Activated naive CD4-positive, alpha-beta T cell treated with anti-CD3 and anti-CD28 coated beads for 36 hours (primary cell): Measurements from ENCODE around the gene CHAD. TPM values are rescaled to one million over a fixed set of nuclear protein-coding genes. Genes with fewer than 3 reads are reported as not detected.

Experiments used
- CTCF ChIA-PET: fragments of 350-600 bp; sonication (Branson Sonifier 250); formaldehyde crosslinking; loops from one replicate; lab custom pipeline; 2021; ENCODE audit warnings: antibody characterized with exemption; lab: Charles Lee
- DNase-seq: peaks from one replicate; pipeline ENCODE4 v3.0.0-alpha.2; 2020
- H3K27ac Mint-ChIP-seq: one replicate; pipeline ENCODE4 v1.8.0; 2021; ENCODE audit warnings: mild to moderate bottlenecking, mixed read lengths
- H3K27me3 Mint-ChIP-seq: one replicate; pipeline ENCODE4 v1.8.0; 2021; ENCODE audit warnings: low read depth, mixed read lengths
- H3K36me3 Mint-ChIP-seq: one replicate; pipeline ENCODE4 v1.8.0; 2021; ENCODE audit warnings: low read depth, mixed read lengths
- H3K4me1 Mint-ChIP-seq: one replicate; pipeline ENCODE4 v1.8.0; 2021; ENCODE audit warnings: low read depth, mixed read lengths
- H3K4me3 Mint-ChIP-seq: one replicate; pipeline ENCODE4 v1.8.0; 2021; ENCODE audit warnings: mild to moderate bottlenecking, moderate library complexity, mixed read lengths
- H3K9me3 Mint-ChIP-seq: one replicate; pipeline ENCODE4 v1.8.0; 2021; ENCODE audit warnings: mixed read lengths
- intact Hi-C: fragments of 100-400 bp; cut with micrococcal nuclease; formaldehyde crosslinking; loops from one replicate; pipeline ENCODE4 v1.15.1; 2023
- total RNA-seq, 2 experiments: library from RNA; stranded (reverse); gene quantifications; one replicate each; pipeline ENCODE4 v1.2.3, GENCODE V29; 2021

Gene CHAD, protein sequence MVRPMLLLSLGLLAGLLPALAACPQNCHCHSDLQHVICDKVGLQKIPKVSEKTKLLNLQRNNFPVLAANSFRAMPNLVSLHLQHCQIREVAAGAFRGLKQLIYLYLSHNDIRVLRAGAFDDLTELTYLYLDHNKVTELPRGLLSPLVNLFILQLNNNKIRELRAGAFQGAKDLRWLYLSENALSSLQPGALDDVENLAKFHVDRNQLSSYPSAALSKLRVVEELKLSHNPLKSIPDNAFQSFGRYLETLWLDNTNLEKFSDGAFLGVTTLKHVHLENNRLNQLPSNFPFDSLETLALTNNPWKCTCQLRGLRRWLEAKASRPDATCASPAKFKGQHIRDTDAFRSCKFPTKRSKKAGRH
- total RNA-seq: not detected

DNA sequence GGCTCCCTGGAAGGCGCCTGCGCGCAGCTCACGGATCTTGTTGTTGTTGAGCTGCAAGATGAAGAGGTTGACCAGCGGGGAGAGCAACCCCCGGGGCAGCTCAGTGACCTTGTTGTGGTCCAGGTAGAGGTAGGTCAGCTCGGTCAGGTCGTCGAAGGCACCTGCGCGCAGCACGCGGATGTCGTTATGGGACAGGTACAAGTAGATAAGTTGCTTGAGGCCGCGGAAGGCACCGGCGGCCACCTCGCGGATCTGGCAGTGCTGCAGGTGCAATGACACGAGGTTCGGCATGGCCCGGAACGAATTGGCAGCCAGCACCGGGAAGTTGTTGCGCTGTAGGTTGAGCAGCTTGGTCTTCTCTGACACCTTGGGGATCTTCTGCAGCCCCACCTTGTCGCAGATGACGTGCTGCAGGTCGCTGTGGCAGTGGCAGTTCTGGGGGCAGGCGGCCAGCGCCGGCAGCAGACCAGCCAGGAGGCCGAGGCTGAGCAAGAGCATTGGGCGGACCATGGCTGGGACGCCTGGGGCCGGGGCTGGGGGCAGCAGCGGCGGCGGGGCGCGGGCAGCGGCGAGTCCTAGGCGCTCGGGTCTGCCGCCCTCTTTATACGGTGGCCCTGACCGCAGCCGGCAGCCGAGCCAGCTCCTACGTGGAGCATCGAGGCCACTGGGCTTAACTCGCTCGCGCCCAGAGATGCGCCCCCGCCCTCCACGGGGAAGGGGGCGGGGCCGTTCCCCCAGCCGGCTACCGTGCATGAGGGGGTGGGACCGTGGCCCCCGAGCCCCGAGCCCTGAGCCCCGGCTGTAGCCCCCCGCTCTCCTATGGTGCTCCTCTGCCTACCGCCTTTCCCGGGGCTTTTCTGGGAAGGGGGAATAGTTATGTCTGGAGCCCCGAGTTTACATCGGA lies at the start of gene CHAD:
Gene CHAD (minus strand): TSS at position 577 of the 904 bp plus-strand sequence. CDS start 67 bp downstream, at position 510.
- no peak within 1 kb of the TSS for H3K27ac Mint-ChIP-seq
- intact Hi-C loops: no loop called here
- peaks cover 14% of the 10 kb centered on the region for H3K27me3 Mint-ChIP-seq
- H3K4me1 Mint-ChIP-seq: peaks cover 6% of the 10 kb centered on the region
- peaks cover 1% of the 10 kb centered on the region for H3K36me3 Mint-ChIP-seq
- H3K9me3 Mint-ChIP-seq: no peaks in the 10 kb centered on the region
- no peak for DNase-seq
- H3K4me3 Mint-ChIP-seq: no peak within 1 kb of the TSS
- CTCF ChIA-PET: interaction anchor here (0.6 to 0.8 kb wide), 2 partner anchors 14 to 33 kb away, joined by 3 read pairs; no protein-coding TSS in a partner anchor

DNA sequence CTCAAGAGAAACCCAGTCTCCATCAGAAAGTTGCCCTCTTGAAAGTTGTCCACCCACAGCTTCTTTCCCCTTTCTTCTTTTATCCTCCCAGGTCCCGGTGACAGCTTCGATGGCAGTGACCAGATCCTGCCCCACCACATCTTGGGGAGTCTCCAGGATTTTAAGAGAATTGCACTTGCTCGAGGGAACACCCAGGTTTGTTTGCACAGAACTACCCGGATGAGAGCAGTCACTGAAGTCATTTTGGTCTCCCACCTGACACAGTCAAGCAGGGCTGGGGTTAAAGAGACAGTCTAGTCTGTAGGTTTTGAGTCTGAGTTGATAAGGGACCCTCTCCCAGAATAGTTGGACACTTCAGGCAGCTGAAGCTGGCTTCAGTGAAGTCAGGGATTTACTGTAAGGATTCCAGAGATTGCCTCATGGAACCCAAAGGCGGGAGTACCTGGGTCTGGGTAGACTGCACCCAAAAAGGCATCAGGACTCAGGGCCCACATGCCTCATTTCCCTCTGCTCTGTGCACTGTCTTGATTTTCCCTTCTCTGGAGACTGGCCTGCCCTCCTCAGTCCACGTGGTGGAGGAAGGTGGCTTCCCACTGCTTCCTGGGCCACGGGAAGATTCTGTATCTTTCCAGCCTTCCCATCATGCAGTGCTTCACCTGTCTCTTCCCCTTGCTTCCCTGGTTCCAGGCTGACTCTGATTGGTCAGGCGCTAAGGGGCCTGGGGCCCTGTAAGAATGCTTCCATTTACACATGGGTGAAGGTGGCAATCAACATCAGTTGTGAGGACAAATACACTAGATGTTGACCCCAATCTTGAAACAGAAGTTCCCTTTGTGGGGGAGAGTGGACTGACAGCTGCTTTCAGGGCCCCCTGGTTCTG lies 49.1 kb upstream of the CHAD start:
- Mint-ChIP-seq H3K4me3 (no peak overlapping the region), H3K36me3 (no peaks in the 10 kb centered on the region), H3K9me3 (no peaks in the 10 kb centered on the region), H3K4me1 (peaks cover 12% of the 10 kb centered on the region), H3K27me3 (no peaks in the 10 kb centered on the region), H3K27ac (no peak overlapping the region)
- CTCF ChIA-PET: no interaction called here
- DNase-seq: no peak
- intact Hi-C loops: no loop called here

DNA sequence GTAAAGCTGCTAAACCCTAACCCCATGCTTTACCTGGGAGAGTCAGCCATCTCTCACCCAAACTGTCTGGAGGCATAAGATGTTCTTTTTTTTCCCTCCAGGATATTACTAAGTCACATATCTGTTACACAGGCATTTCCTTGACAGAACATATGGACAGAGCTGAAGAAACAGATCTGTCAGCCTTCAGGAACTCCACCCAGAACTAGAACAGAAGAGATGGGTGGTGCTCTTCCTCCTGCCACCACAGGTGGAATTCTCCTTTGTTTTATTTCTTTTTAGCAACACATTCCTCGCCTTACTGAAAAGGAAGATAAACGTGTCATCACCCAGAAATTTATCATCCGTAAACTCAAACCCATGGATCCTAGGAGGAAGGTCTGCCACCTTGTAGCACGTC lies 48.3 kb upstream of the CHAD start:
- H3K9me3 Mint-ChIP-seq: no peaks in the 10 kb centered on the region
- no peak overlapping the region for H3K4me3 Mint-ChIP-seq
- no peak for DNase-seq
- intact Hi-C loops: no loop called here
- no peaks in the 10 kb centered on the region for H3K36me3 Mint-ChIP-seq
- H3K27ac Mint-ChIP-seq: no peak overlapping the region
- peaks cover 17% of the 10 kb centered on the region for H3K4me1 Mint-ChIP-seq
- no peaks in the 10 kb centered on the region for H3K27me3 Mint-ChIP-seq
- CTCF ChIA-PET: interaction anchor here (2.2 kb wide), 1 partner anchor 14 kb away, joined by 6 read pairs; no protein-coding TSS in a partner anchor

DNA sequence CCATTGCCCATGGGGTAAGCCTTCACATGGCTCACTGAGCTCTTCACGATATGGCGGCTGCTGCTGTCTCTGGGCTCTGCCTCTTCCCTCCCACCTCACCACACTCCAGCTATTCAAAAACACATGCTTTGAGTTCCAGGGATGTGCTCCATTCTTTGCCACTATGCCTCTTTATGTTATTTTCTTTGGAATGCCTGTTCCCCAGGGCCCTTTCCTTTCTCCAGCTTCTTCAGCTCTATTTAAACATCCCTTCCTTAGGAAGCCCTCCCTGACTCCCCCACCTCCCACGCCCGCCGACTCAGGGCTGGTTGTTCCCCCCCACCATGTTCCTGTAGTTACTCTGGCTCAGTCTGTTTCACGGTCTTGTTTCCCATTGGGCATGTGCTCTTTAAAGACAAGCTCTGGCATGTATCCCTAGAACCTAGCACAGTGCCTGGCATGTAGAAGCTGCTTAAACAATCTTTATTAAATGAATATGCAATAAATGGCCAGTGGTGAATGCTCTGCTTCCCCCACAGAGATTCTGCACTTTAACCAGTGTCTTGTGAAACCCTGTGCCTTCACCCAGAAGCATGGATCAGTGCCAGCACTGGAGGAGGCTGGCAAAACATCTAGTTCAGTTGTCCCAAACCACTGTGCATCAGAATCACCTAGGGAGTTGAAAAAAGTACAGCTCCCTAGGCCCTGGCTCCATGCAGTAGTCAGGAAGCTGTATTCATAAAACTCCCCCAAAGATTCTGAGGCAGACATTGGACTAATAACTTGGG lies 46.4 kb upstream of the CHAD start:
- intact Hi-C loops: no loop called here
- no peaks in the 10 kb centered on the region for H3K9me3 Mint-ChIP-seq
- CTCF ChIA-PET: interaction anchor here (1.0 to 2.2 kb wide), 2 partner anchors 11 to 16 kb away, joined by 3 to 6 read pairs; no protein-coding TSS in a partner anchor

DNA sequence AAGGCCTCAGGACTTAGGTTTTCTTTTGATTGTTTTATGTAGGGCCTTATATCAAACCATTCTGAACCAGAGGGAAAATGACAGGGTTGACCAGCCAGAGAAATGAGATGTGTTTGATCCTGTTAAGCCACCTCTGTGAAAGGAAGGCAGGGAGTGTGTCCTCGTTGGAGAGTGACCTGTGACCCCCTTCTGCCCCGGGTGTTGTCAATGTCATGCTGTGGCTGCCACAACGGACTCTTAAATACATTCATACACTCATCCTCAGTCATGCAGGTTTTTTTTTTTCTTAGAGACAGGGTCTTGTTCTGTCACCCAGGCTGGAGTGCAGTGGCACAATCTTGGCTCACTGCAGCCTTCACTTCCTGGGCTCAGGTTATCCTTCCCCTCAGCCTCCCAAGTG lies 45.7 kb upstream of the CHAD start:
- CTCF ChIA-PET: no interaction called here
- no peak for DNase-seq
- Mint-ChIP-seq H3K4me3 (no peak overlapping the region), H3K4me1 (peaks cover 38% of the 10 kb centered on the region), H3K9me3 (no peaks in the 10 kb centered on the region), H3K27me3 (no peaks in the 10 kb centered on the region), H3K27ac (no peak overlapping the region), H3K36me3 (no peaks in the 10 kb centered on the region)
- intact Hi-C loops: no loop called here

More for the DNA sequence above, 46.4 kb upstream of the CHAD start:
- H3K4me1 Mint-ChIP-seq: peaks cover 33% of the 10 kb centered on the region
- no peaks in the 10 kb centered on the region for H3K27me3 Mint-ChIP-seq
- no peaks in the 10 kb centered on the region for H3K36me3 Mint-ChIP-seq
- DNase-seq: no peak
- no peak overlapping the region for H3K4me3 Mint-ChIP-seq
- no peak overlapping the region for H3K27ac Mint-ChIP-seq

DNA sequence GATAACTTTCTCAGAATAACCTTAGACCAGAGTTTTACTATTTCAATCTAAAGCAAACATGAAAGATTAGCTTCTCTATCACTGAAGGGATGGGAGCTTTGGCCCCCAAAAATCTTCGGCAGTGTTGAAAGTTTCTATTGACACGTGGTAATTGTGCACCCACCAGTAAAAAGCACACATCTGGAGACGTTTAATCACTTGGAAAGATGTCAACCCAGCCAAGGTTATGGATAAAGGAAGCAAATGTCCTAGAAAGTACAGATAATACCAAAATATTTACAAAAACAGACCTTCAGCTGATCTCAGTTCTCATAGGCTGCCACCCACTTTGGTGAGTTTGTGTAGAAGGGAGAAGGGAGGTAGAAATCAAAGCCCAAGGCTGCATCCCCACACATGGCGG lies 44.8 kb upstream of the CHAD start:
- H3K4me1 Mint-ChIP-seq: peaks cover 46% of the 10 kb centered on the region
- H3K9me3 Mint-ChIP-seq: no peaks in the 10 kb centered on the region
- no peak overlapping the region for H3K4me3 Mint-ChIP-seq
- H3K27me3 Mint-ChIP-seq: no peaks in the 10 kb centered on the region
- no peak for DNase-seq
- H3K27ac Mint-ChIP-seq: no peak overlapping the region
- CTCF ChIA-PET: no interaction called here
- intact Hi-C loops: no loop called here
- H3K36me3 Mint-ChIP-seq: no peaks in the 10 kb centered on the region

DNA sequence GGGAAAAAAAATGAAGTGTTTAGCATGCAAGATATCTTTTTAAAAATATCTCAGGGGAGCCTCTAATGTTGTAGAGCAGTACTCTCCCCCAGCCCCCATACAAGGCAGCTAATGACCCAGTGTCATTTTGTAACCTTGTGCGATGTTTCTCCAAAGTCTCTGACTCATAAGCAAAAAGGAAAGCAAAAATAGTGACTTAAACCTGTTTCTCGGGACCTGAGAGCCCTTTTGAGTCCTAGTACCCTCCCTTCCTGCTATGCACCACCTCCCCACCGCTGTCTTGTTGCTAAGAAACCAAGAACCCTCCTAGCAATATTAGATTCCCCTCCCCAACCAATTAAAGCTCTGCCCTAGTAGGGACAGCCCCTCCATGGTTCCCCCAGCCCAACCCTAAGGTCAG lies 42.4 kb upstream of the CHAD start:
- no peaks in the 10 kb centered on the region for H3K9me3 Mint-ChIP-seq
- no peaks in the 10 kb centered on the region for H3K36me3 Mint-ChIP-seq
- H3K4me3 Mint-ChIP-seq: no peak overlapping the region
- peaks cover 38% of the 10 kb centered on the region for H3K4me1 Mint-ChIP-seq
- DNase-seq: peak; percentile 80
- intact Hi-C loops: loop anchor here (1.0 to 2.0 kb wide), 7 partner anchors 24 to 610 kb away; partner anchors contain the start of genes RSAD1, SPAG9 and XYLT2
- peak overlapping the region; percentile 68 for H3K27ac Mint-ChIP-seq
- CTCF ChIA-PET: interaction anchor here (0.7 to 2.5 kb wide), 8 partner anchors 10 to 116 kb away, joined by 3 to 14 read pairs (median 3); no protein-coding TSS in a partner anchor
- H3K27me3 Mint-ChIP-seq: no peaks in the 10 kb centered on the region

DNA sequence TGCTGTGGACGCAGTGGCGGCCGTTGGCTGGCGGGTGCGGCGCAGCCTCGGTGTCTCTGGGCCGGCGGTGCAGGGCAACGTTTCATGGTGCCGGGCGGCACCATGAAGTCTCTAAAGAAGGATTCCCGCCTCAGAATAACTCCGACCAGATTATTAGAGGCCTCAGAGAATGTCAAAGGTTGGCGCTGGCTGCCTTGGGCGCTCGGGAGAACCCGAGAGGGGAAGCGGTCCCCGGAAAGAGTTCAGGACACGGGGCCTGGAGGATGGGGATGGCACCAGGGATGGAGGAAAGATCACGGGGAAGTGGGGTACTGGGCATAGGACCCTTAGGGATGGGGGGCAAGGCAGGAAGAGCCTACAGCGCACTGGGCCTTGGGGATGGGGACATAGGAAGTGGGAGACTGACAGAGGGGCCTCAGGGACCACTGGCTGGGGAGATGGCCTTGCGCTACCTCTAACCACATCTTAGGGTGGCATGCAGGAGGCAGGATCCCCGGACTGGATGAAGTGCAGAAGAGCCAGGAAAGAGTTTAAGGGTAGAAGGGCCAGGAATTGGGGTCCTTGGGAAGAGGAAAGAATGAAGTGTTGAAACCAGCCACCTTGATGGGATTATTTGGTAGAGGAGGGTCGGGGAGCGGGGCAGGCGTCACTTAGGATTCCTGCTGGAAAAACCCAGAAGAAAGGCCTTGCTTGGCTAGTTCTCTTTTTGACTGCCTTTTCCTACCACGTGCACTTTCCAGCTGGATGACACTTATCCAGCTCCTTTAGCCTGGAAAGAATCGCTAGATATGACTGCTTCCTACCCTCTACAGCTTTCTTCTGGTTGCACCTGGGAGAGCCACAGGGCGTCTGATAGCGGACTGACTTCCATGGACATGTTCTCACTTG lies 40.1 kb upstream of the CHAD start:
- Mint-ChIP-seq H3K4me3 (peak overlapping the region; percentile 82), H3K27me3 (no peaks in the 10 kb centered on the region), H3K4me1 (peaks cover 47% of the 10 kb centered on the region), H3K36me3 (no peaks in the 10 kb centered on the region), H3K9me3 (no peaks in the 10 kb centered on the region), H3K27ac (peak overlapping the region; percentile 74)
- no peak for DNase-seq
- intact Hi-C loops: no loop called here
- CTCF ChIA-PET: interaction anchor here (1.0 kb wide), 1 partner anchor 27 kb away, joined by 6 read pairs; no protein-coding TSS in a partner anchor

DNA sequence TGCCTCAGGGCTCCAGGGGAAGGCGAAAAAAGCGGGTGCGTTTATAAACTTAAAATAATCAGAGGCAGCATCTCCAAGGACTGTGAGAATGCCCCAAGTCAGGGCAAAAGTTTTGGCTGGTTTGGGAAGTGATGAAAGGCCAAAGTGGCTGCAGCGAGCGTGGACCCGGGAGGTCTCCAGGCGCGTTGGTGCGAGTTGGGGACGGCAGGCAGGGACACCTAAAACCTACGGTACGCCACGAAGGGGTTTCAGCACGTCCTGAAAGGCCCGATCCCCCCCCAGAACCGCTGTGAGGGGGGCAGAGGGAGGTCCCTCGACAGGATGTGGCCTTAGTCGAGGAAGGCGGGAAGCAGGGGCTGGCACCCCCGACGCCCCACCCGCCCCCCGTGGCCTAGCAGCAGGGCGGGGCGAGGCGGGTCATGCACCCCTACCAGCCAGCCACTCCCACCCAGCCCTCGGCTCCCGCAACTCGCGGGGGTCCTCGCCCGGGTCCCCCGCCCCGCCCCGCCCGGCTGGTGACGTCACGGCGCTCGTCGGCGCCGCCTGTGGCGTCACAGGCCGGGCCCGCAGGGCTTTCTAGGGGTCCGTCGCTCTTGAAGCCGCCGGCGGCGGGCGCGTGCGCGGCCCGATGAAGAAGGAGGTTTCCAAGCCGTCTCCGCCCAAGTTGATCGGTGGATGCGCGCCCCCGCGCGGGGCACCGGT lies 39.3 kb upstream of the CHAD start, which contains the start of gene MYCBPAP:
Gene MYCBPAP (plus strand): TSS at position 569 of the 702 bp plus-strand sequence. CDS start 236 bp downstream, outside the sequence.
- H3K4me1 Mint-ChIP-seq: peaks cover 51% of the 10 kb centered on the region
- DNase-seq: peak; percentile 88
- no peaks in the 10 kb centered on the region for H3K36me3 Mint-ChIP-seq
- no peaks in the 10 kb centered on the region for H3K9me3 Mint-ChIP-seq
- no peaks in the 10 kb centered on the region for H3K27me3 Mint-ChIP-seq
- H3K4me3 Mint-ChIP-seq: peak within 1 kb of the TSS; percentile 82
- intact Hi-C loops: no loop called here
- peak within 1 kb of the TSS; percentile 79 for H3K27ac Mint-ChIP-seq
- CTCF ChIA-PET: interaction anchor here (0.7 to 1.5 kb wide), 3 partner anchors 29 to 187 kb away, joined by 3 to 5 read pairs (median 5); no protein-coding TSS in a partner anchor

DNA sequence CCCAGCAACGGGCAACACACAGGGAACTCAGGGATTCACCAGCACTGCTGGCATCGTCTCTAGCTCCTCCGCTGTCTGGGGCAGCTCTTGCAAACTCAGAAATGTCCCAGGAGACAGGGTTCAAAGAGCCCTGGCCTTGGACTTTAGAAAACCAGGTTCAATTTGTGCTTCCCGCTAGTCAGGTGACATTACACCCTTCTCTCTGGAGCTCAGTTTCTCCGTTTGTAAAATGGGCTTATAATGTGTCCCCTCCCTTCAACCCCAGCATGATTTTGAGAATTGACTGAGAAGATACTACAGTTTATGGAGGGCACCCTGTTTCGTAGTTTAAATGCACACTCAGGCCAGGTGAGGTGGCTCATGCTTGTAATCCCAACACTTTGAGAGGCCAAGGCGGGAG lies 37.6 kb upstream of the CHAD start:
- no peak overlapping the region for H3K27ac Mint-ChIP-seq
- no peak for DNase-seq
- CTCF ChIA-PET: interaction anchor here (0.6 to 1.6 kb wide), 4 partner anchors 23 to 188 kb away, joined by 3 to 8 read pairs (median 3); partner anchors contain the start of gene ACSF2
- intact Hi-C loops: no loop called here
- no peaks in the 10 kb centered on the region for H3K27me3 Mint-ChIP-seq
- no peaks in the 10 kb centered on the region for H3K9me3 Mint-ChIP-seq
- H3K36me3 Mint-ChIP-seq: no peaks in the 10 kb centered on the region
- peaks cover 40% of the 10 kb centered on the region for H3K4me1 Mint-ChIP-seq
- no peak overlapping the region for H3K4me3 Mint-ChIP-seq
